ENCODE results near the gene ILDR1.

DNA sequence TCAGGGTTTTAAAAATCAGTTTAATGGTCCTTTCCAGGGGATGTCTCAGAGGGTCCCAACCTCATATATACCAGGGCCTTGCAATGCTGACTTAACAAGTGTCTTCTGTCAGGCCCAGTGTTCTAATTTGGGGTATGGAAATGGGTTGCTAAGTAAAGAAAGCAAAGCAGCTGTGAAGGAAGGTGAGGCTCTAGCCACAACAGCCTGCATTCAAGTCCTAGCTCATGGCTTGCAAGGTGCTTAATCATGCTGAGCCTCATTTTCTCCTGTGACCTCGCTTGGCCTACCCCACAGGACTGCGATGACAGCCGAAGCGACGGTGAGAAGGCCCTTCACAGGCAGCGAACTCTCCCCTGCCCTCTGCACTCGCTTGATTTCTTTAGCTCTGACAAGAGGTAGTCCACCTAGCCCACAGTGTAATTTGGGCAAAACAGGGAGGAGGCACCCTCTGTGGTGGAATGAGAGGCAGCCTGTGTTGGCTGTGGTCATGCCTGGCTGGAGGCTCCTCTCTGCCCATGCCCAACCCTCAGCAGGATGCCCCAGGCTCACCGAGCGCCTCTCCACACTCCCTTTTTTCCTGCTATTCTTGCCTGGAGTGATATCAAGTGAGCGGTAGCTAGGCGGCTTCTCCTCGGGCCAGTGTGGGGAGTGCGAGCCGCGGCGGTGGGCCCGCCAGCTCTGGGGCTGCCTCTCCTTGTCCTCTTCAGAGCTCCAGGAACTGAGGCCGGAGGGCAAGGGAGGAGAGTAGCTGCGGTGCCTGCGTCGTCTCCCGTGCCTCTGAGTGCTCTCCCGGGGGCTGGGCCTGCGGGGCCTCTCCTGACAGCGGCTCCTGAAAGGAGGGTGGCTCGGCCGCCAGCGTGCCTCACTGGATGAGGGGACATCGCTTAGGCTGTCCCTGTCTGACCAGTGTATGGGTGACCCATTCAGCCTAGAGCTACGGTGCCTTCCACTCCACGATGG is 29.2 kb downstream of the ILDR1 start:
- TF ChIP-seq CTCF (IDR thresholded peaks at IDR 0.05) (no peak), POLR2A (IDR thresholded peaks at IDR 0.05) (no peak)
